Trophoblast cell (in vitro differentiated cells and primary cell): ENCODE data around the gene LPP.
A peak's percentile ranks its signal among the peaks of the same experiment; 100 is the strongest.

Experiments
- DNase-seq, 2 donors: peaks; one replicate each; pipeline ENCODE4 v3.0.0-alpha.2; 2016
- H2AFZ ChIP-seq: 2 replicates; pipeline ENCODE4 v1.6.1; 2013; ENCODE audit warnings: low read length, moderate library complexity, mild to moderate bottlenecking; ENCODE audit not compliant: insufficient read depth, poor library complexity
- H2AK5ac ChIP-seq: 2 replicates; pipeline ENCODE4 v1.6.1; 2013; ENCODE audit warnings: mild to moderate bottlenecking, low read length
- H2BK120ac ChIP-seq: 2 replicates; pipeline ENCODE4 v1.6.1; 2013; ENCODE audit warnings: low read length, mild to moderate bottlenecking, moderate library complexity; ENCODE audit not compliant: insufficient read depth, poor library complexity
- H2BK12ac ChIP-seq: 2 replicates; pipeline ENCODE4 v1.6.1; 2013; ENCODE audit warnings: mild to moderate bottlenecking, low read length, moderate library complexity
- H2BK5ac ChIP-seq: 2 replicates; pipeline ENCODE4 v1.6.1; 2013; ENCODE audit warnings: low read length, low read depth, moderate library complexity, mild to moderate bottlenecking; ENCODE audit not compliant: poor library complexity
- H3K14ac ChIP-seq: 2 replicates; pipeline ENCODE4 v1.6.1; 2013; ENCODE audit warnings: mild to moderate bottlenecking, low read length
- H3K18ac ChIP-seq: 2 replicates; pipeline ENCODE4 v1.6.1; 2013; ENCODE audit warnings: mild to moderate bottlenecking, low read length
- H3K23ac ChIP-seq: 2 replicates; pipeline ENCODE4 v1.6.1; 2013; ENCODE audit warnings: low read length
- H3K27ac ChIP-seq: 2 replicates; pipeline ENCODE4 v1.5.1; 2013; ENCODE audit warnings: low read depth, mild to moderate bottlenecking, inconsistent platforms, low read length, moderate library complexity
- H3K27me3 ChIP-seq: 2 replicates; pipeline ENCODE4 v1.6.1; 2013; ENCODE audit warnings: inconsistent platforms, mild to moderate bottlenecking, low read length, moderate library complexity; ENCODE audit not compliant: insufficient read depth
- H3K36me3 ChIP-seq, 2 experiments: 1 replicate in 1 of 2; 2 replicates in 1 of 2; pipeline ENCODE4 v1.6.1; 2013; ENCODE audit warnings: low read length in 2 of 2, mild to moderate bottlenecking in 2 of 2, moderate library complexity in 1 of 2; ENCODE audit not compliant: insufficient read depth in 2 of 2, control insufficient read depth in 1 of 2
- H3K4ac ChIP-seq: 2 replicates; pipeline ENCODE4 v1.6.1; 2013; ENCODE audit warnings: low read depth, mild to moderate bottlenecking, low read length, moderate library complexity
- H3K4me1 ChIP-seq, 2 experiments: 1 replicate in 1 of 2; 2 replicates in 1 of 2; pipeline ENCODE4 v1.6.1; 2013; ENCODE audit warnings: low read length in 2 of 2, mild to moderate bottlenecking in 2 of 2, moderate library complexity in 1 of 2; ENCODE audit not compliant: insufficient read depth in 2 of 2, control insufficient read depth in 1 of 2
- H3K4me2 ChIP-seq: 2 replicates; pipeline ENCODE4 v1.6.1; 2013; ENCODE audit warnings: inconsistent platforms, mild to moderate bottlenecking, low read length, moderate library complexity
- H3K4me3 ChIP-seq: 2 replicates; pipeline ENCODE4 v1.5.1; 2013; ENCODE audit warnings: mild to moderate bottlenecking, low read depth, low read length, inconsistent platforms
- H3K79me1 ChIP-seq: one replicate; pipeline ENCODE4 v1.6.1; 2013; ENCODE audit warnings: low read length
- H3K79me2 ChIP-seq: 2 replicates; pipeline ENCODE4 v1.6.1; 2013; ENCODE audit warnings: low read length, mild to moderate bottlenecking; ENCODE audit not compliant: control insufficient read depth, insufficient read depth, poor library complexity
- H3K9ac ChIP-seq: 2 replicates; pipeline ENCODE4 v1.6.1; 2013; ENCODE audit warnings: mild to moderate bottlenecking, low read length
- H3K9me3 ChIP-seq: 2 replicates; pipeline ENCODE4 v1.6.1; 2013; ENCODE audit warnings: low read depth, mild to moderate bottlenecking, control low read depth, inconsistent platforms, low read length; ENCODE audit not compliant: insufficient read depth
- H4K12ac ChIP-seq: 2 replicates; pipeline ENCODE4 v1.6.1; 2013; ENCODE audit warnings: low read depth, mild to moderate bottlenecking, low read length, moderate library complexity
- H4K8ac ChIP-seq: 2 replicates; pipeline ENCODE4 v1.6.1; 2013; ENCODE audit warnings: low read depth, mild to moderate bottlenecking, low read length, moderate library complexity
- H4K91ac ChIP-seq: one replicate; pipeline ENCODE4 v1.6.1; 2013; ENCODE audit warnings: low read depth, mild to moderate bottlenecking, low read length, moderate library complexity
- WGBS: extraction: QIAGEN DNeasy Blood & Tissue Kit; methylation state at CpG from one replicate; pipeline ENCODE4 v1.1.7; 2013; ENCODE audit warnings: missing lambda C conversion rate; ENCODE audit not compliant: insufficient read length, insufficient coverage; ENCODE audit errors: extremely low coverage; 5-methylcytosine and 5-hydroxymethylcytosine counted together

LPP gene

GRCh38 chr3:188826574-188826973 is 672.6 kb downstream of the LPP start:
- H3K14ac ChIP-seq, result no peak overlapping the region
- H3K23ac ChIP-seq, result no peak overlapping the region
- no peak overlapping the region for H3K18ac ChIP-seq
- H3K9ac ChIP-seq, result no peak overlapping the region
- no peak overlapping the region for H2BK5ac ChIP-seq
- H2AK5ac ChIP-seq, result no peak overlapping the region
- H4K8ac ChIP-seq, result no peak overlapping the region
- H3K36me3 ChIP-seq, result no peaks in the 10 kb centered on the region
- no peak overlapping the region for H2BK120ac ChIP-seq
- H2AFZ ChIP-seq, result no peak overlapping the region
- H2BK12ac ChIP-seq, result no peak overlapping the region
- H3K79me1 ChIP-seq, result no peaks in the 10 kb centered on the region
- H3K4ac ChIP-seq, result no peak overlapping the region
- no CpG with 5 or more reads among the region's 1 CpG for WGBS
- H3K27ac ChIP-seq, result no peak overlapping the region
- H3K4me2 ChIP-seq, result no peak overlapping the region
- no peaks in the 10 kb centered on the region for H3K27me3 ChIP-seq
- no peaks in the 10 kb centered on the region for H3K79me2 ChIP-seq
- no peaks in the 10 kb centered on the region for H3K9me3 ChIP-seq
- H3K4me3 ChIP-seq, result no peak overlapping the region
- H4K91ac ChIP-seq, result no peak overlapping the region
- no peaks in the 10 kb centered on the region for H3K4me1 ChIP-seq
- H4K12ac ChIP-seq, result no peak overlapping the region
- DNase-seq, result peak in 1 of 2 donors; percentile 18

GRCh38 chr3:188827103-188827502 is 673.1 kb downstream of the LPP start:
- no peak overlapping the region for H3K4me2 ChIP-seq
- no peak overlapping the region for H2AFZ ChIP-seq
- H3K9me3 ChIP-seq, result no peaks in the 10 kb centered on the region
- no peaks in the 10 kb centered on the region for H3K27me3 ChIP-seq
- no peak overlapping the region for H2BK12ac ChIP-seq
- no peaks in the 10 kb centered on the region for H3K36me3 ChIP-seq
- no peak overlapping the region for H2AK5ac ChIP-seq
- no peak overlapping the region for H4K12ac ChIP-seq
- no peak overlapping the region for H3K9ac ChIP-seq
- H3K79me2 ChIP-seq, result no peaks in the 10 kb centered on the region
- H3K23ac ChIP-seq, result no peak overlapping the region
- H3K27ac ChIP-seq, result no peak overlapping the region
- H3K4me1 ChIP-seq, result no peaks in the 10 kb centered on the region
- WGBS, result no CpG with 5 or more reads among the region's 1 CpG
- H4K91ac ChIP-seq, result no peak overlapping the region
- no peak overlapping the region for H3K4ac ChIP-seq
- no peak overlapping the region for H3K18ac ChIP-seq
- H3K79me1 ChIP-seq, result no peaks in the 10 kb centered on the region
- no peak overlapping the region for H3K14ac ChIP-seq
- H4K8ac ChIP-seq, result no peak overlapping the region
- H2BK5ac ChIP-seq, result no peak overlapping the region
- no peak overlapping the region for H2BK120ac ChIP-seq
- no peak overlapping the region for H3K4me3 ChIP-seq
- DNase-seq, result no peak

DNA sequence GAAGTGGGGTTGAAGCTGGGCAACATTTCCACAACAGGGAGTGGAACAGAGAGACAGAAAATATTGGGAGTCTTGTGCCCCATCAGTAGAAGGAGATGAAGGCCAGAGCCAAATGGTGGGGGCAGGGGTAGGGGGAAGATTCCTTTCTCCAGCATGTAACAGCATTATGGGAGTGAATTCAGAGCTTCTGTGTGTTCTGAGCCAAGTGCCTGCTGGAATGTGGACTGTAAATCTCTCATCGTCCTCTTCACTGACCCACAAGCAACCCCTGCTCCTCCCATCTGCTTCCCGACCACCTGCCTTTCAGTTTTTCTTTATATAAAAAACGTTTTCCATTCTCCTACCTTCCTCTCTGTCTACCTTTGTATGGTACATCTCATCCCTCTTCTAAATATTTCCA is 673.6 kb downstream of the LPP start:
- no peak overlapping the region for H4K8ac ChIP-seq
- no peak overlapping the region for H3K4me2 ChIP-seq
- no peak overlapping the region for H2BK12ac ChIP-seq
- H3K4me1 ChIP-seq, result peaks cover 0 to under 1% of the 10 kb centered on the region in 2 experiments
- no peaks in the 10 kb centered on the region for H3K9me3 ChIP-seq
- H2AK5ac ChIP-seq, result no peak overlapping the region
- H3K27ac ChIP-seq, result no peak overlapping the region
- H3K79me2 ChIP-seq, result no peaks in the 10 kb centered on the region
- no peak overlapping the region for H4K91ac ChIP-seq
- no peaks in the 10 kb centered on the region for H3K79me1 ChIP-seq
- H3K9ac ChIP-seq, result no peak overlapping the region
- no peak overlapping the region for H2BK120ac ChIP-seq
- whole genome bisulfite sequencing, result 100% methylated on average over 1 of the region's 3 CpGs
- H3K4ac ChIP-seq, result no peak overlapping the region
- H3K14ac ChIP-seq, result no peak overlapping the region
- DNase-seq, result no peak
- H3K23ac ChIP-seq, result no peak overlapping the region
- H3K4me3 ChIP-seq, result no peak overlapping the region
- no peak overlapping the region for H2BK5ac ChIP-seq
- H3K36me3 ChIP-seq, result no peaks in the 10 kb centered on the region
- no peak overlapping the region for H3K18ac ChIP-seq
- H3K27me3 ChIP-seq, result no peaks in the 10 kb centered on the region
- no peak overlapping the region for H4K12ac ChIP-seq
- H2AFZ ChIP-seq, result no peak overlapping the region

- H3K14ac ChIP-seq, result no peak overlapping the region
- no CpG with 5 or more reads among the region's 6 CpGs for WGBS
- no peak overlapping the region for H3K27ac ChIP-seq
- H3K18ac ChIP-seq, result no peak overlapping the region
- no peak for DNase-seq
- H3K9ac ChIP-seq, result no peak overlapping the region
- no peak overlapping the region for H2AFZ ChIP-seq
- no peak overlapping the region for H3K23ac ChIP-seq
- H3K4me1 ChIP-seq, result peaks cover 0 to 3% of the 10 kb centered on the region in 2 experiments
- no peaks in the 10 kb centered on the region for H3K79me1 ChIP-seq
- no peak overlapping the region for H3K4ac ChIP-seq
- H2BK12ac ChIP-seq, result no peak overlapping the region
- no peak overlapping the region for H2AK5ac ChIP-seq
- no peak overlapping the region for H4K12ac ChIP-seq
- no peak overlapping the region for H3K4me3 ChIP-seq
- H2BK5ac ChIP-seq, result no peak overlapping the region
- no peak overlapping the region for H4K91ac ChIP-seq
- no peaks in the 10 kb centered on the region for H3K36me3 ChIP-seq
- no peaks in the 10 kb centered on the region for H3K9me3 ChIP-seq
- H3K27me3 ChIP-seq, result no peaks in the 10 kb centered on the region
- no peaks in the 10 kb centered on the region for H3K79me2 ChIP-seq
- no peak overlapping the region for H2BK120ac ChIP-seq
- H3K4me2 ChIP-seq, result no peak overlapping the region
- H4K8ac ChIP-seq, result no peak overlapping the region
These were observed 675.2 kb downstream of the LPP start for GRCh38 chr3:188829130-188829529.
